ENCODE measurements around the gene ATP8B1. TPM values are rescaled to one million over a fixed set of nuclear protein-coding genes. Genes with fewer than 3 reads are reported as not detected.

The ATP8B1 gene
- total RNA-seq, 1 donor from 2014 or later = 30.9 TPM

DNA sequence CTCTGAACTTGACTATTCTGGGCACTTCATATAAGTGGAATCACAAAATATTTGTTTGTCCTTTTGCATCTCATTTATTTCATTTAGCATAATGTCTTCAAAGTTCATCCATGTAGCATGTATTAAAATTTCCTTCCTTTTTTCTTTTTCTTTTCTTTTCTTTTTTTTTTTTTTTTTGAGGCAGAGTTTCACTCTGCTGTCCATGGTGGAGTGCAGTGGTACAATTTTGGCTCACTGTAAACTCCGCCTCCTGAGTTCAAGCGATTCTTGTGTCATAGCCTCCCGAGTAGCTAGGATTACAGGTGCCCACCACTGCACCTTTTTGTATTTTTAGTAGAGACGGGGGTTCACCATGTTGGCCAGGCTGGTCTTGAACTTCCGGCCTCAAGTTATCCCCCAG lies 11.9 kb downstream of the ATP8B1 start:
- DNase-seq (ENCODE audit: low spot score in 2 of 2) = peak in 1 of 2 donors; percentile 44
- peaks cover 14 to 65% of the 10 kb centered on the region in 2 donors for H3K4me1 ChIP-seq
- TF ChIP-seq, protein P1, sequence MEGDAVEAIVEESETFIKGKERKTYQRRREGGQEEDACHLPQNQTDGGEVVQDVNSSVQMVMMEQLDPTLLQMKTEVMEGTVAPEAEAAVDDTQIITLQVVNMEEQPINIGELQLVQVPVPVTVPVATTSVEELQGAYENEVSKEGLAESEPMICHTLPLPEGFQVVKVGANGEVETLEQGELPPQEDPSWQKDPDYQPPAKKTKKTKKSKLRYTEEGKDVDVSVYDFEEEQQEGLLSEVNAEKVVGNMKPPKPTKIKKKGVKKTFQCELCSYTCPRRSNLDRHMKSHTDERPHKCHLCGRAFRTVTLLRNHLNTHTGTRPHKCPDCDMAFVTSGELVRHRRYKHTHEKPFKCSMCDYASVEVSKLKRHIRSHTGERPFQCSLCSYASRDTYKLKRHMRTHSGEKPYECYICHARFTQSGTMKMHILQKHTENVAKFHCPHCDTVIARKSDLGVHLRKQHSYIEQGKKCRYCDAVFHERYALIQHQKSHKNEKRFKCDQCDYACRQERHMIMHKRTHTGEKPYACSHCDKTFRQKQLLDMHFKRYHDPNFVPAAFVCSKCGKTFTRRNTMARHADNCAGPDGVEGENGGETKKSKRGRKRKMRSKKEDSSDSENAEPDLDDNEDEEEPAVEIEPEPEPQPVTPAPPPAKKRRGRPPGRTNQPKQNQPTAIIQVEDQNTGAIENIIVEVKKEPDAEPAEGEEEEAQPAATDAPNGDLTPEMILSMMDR (IDR thresholded peaks at IDR 0.05) = no peak
- peaks cover 0 to 6% of the 10 kb centered on the region in 2 donors for H3K36me3 ChIP-seq
- H3K9me3 ChIP-seq = no peaks in the 10 kb centered on the region
- no peak overlapping the region for H3K4me3 ChIP-seq
- intact Hi-C loops (cut with DNase I) = no loop called here
- no peaks in the 10 kb centered on the region for H3K27me3 ChIP-seq
- H3K27ac ChIP-seq = peak overlapping the region; percentile 80

DNA sequence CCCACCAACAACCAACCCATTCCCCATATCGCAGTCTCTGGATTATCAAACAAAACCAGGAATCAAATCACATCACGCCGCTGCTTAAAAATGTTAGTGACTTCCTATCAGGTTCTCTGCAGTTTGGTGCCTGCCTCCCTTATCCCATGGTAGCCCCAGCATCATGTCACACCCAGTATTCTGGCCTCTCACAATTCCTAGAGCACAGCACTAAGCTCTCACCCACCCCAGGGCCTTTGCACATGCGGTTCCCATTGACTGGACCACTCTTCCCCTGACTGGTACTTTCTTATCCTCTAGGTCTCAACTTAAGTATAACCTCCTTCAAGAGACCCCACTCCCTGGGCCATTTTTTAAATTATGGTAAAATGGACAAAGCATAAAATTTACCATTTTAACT lies 12.8 kb downstream of the ATP8B1 start:
- no peaks in the 10 kb centered on the region for H3K27me3 ChIP-seq
- peaks cover 17 to 69% of the 10 kb centered on the region in 2 donors for H3K4me1 ChIP-seq
- peak overlapping the region; percentile 80 for H3K27ac ChIP-seq
- H3K36me3 ChIP-seq = no peaks in the 10 kb centered on the region
- H3K9me3 ChIP-seq = no peaks in the 10 kb centered on the region
- no peak overlapping the region for H3K4me3 ChIP-seq
- intact Hi-C loops (cut with DNase I) = no loop called here
- TF ChIP-seq, protein P1 (IDR thresholded peaks at IDR 0.05) = no peak
- peak in 1 of 2 donors; percentile 48 for DNase-seq (ENCODE audit: low spot score in 2 of 2)

DNA sequence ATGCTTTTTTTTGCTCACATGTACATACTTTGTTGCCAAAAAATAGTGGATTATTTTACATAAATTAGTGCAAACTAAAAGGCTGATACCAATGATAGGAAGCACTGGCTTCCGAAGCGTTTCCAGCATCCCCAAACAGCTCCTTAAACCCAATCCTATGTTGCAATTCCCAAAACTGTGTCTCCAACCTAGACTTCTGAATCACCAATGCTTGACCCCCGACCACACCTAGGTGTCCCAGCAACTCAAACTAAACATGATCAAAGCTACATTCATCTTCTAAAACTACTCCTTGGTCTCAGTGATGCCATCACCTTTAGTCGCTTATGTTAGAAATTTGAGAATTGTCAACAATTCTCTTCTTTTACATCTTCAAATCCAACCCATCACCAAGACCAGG lies 13.4 kb downstream of the ATP8B1 start:
- intact Hi-C loops (cut with DNase I) = loop anchor here (2.0 kb wide), 1 partner anchor 13 kb away; the partner anchor contains the start of gene ATP8B1
- Histone ChIP-seq H3K4me1 (peaks cover 19 to 64% of the 10 kb centered on the region in 2 donors), H3K27me3 (no peaks in the 10 kb centered on the region), H3K4me3 (peak overlapping the region in 1 of 2 donors; percentile 35), H3K9me3 (no peaks in the 10 kb centered on the region), H3K36me3 (no peaks in the 10 kb centered on the region), H3K27ac (peak overlapping the region; percentile 80)
- peak in 1 of 2 donors; percentile 28 for DNase-seq (ENCODE audit: low spot score in 2 of 2)
- TF ChIP-seq, protein P1 (IDR thresholded peaks at IDR 0.05) = no peak

DNA sequence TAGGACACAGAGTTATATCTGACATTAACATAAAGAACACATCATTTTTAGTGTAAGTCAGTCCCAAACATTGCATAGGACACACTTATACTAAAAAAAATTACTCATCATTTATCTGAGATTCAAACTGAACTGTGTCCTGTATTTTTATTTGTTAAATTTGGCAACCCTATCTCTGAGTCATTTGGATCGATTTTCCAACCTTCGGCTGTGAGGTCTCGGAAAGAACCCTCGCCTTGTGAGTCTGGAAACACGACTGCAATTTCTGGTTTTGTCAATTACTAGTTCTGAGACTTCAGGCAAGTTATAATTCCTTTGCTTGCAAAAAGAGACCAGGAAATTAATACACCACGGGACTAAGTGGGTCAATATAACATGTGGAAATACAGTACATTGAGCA lies 14.0 kb downstream of the ATP8B1 start:
- peak in 1 of 2 donors; percentile 60 for DNase-seq (ENCODE audit: low spot score in 2 of 2)
- Histone ChIP-seq H3K36me3 (no peaks in the 10 kb centered on the region), H3K4me1 (peaks cover 21 to 64% of the 10 kb centered on the region in 2 donors), H3K27me3 (no peaks in the 10 kb centered on the region), H3K9me3 (no peaks in the 10 kb centered on the region), H3K4me3 (peak overlapping the region in 1 of 2 donors; percentile 35), H3K27ac (peak overlapping the region; percentile 80)
- intact Hi-C loops (cut with DNase I) = loop anchor here (2.0 kb wide), 1 partner anchor 14 kb away; the partner anchor contains the start of gene ATP8B1
- TF ChIP-seq, protein P1 (IDR thresholded peaks at IDR 0.05) = no peak

DNA sequence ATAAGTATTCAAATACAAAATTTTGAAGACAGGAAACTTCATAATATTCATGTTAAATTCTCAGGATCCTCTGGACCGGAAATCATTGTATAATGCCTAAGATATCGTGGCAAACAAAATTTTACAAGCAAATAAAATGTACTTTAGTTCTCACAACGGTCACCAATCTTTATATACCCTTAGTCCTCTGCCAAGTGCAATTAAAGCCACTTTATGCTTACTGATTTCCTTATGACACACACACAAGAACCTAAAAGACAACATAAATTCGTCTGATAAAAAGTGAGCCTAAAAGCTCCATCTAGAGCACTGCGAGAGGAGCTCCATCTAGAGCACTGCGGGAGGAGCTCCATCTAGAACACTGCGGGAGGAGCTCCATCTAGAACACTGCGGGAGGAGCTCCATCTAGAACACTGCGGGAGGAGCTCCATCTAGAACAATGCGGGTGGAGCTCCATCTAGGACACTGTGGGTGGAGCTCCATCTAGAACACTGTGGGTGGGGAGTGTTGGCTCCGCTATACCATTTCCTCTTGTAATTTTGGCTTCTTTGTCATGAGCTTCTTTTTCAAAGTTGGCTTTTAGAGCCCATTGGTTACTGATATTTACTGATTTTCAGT lies 15.9 kb downstream of the ATP8B1 start:
- peaks cover 19 to 57% of the 10 kb centered on the region in 2 donors for H3K4me1 ChIP-seq
- peak overlapping the region; percentile 80 for H3K27ac ChIP-seq
- intact Hi-C loops (cut with DNase I) = no loop called here
- no peaks in the 10 kb centered on the region for H3K27me3 ChIP-seq
- peak in 1 of 2 donors; percentile 27 for DNase-seq (ENCODE audit: low spot score in 2 of 2)
- TF ChIP-seq, protein P1 (IDR thresholded peaks at IDR 0.05) = no peak
- H3K36me3 ChIP-seq = no peaks in the 10 kb centered on the region
- no peaks in the 10 kb centered on the region for H3K9me3 ChIP-seq
- no peak overlapping the region for H3K4me3 ChIP-seq
